Activated naive CD8-positive, alpha-beta T cell treated with anti-CD3 and anti-CD28 coated beads, Interleukin-2, amount 50 U/mL, for 24 hours (primary cell): ENCODE data around the gene CALM3.

Experiments used
- ATAC-seq: fragments of 150-1000 bp; cut with Tn5 transposase; one replicate; pipeline ENCODE4 v1.10.0; 2021
- DNase-seq: peaks from one replicate; pipeline ENCODE4 v3.0.0; 2021
- H3K27ac Mint-ChIP-seq: one replicate; pipeline ENCODE4 v1.8.0; 2021; ENCODE audit warnings: mild to moderate bottlenecking, mixed read lengths
- H3K27me3 Mint-ChIP-seq: one replicate; pipeline ENCODE4 v1.8.0; 2021; ENCODE audit warnings: mixed read lengths
- H3K36me3 Mint-ChIP-seq: one replicate; pipeline ENCODE4 v1.8.0; 2021; ENCODE audit warnings: low read depth, mixed read lengths
- H3K4me1 Mint-ChIP-seq: one replicate; pipeline ENCODE4 v1.8.0; 2021; ENCODE audit warnings: mixed read lengths
- H3K4me3 Mint-ChIP-seq: one replicate; pipeline ENCODE4 v1.8.0; 2021; ENCODE audit warnings: mild to moderate bottlenecking, moderate library complexity, mixed read lengths
- H3K9me3 Mint-ChIP-seq: one replicate; pipeline ENCODE4 v1.8.0; 2021; ENCODE audit warnings: mixed read lengths

Gene CALM3

DNA sequence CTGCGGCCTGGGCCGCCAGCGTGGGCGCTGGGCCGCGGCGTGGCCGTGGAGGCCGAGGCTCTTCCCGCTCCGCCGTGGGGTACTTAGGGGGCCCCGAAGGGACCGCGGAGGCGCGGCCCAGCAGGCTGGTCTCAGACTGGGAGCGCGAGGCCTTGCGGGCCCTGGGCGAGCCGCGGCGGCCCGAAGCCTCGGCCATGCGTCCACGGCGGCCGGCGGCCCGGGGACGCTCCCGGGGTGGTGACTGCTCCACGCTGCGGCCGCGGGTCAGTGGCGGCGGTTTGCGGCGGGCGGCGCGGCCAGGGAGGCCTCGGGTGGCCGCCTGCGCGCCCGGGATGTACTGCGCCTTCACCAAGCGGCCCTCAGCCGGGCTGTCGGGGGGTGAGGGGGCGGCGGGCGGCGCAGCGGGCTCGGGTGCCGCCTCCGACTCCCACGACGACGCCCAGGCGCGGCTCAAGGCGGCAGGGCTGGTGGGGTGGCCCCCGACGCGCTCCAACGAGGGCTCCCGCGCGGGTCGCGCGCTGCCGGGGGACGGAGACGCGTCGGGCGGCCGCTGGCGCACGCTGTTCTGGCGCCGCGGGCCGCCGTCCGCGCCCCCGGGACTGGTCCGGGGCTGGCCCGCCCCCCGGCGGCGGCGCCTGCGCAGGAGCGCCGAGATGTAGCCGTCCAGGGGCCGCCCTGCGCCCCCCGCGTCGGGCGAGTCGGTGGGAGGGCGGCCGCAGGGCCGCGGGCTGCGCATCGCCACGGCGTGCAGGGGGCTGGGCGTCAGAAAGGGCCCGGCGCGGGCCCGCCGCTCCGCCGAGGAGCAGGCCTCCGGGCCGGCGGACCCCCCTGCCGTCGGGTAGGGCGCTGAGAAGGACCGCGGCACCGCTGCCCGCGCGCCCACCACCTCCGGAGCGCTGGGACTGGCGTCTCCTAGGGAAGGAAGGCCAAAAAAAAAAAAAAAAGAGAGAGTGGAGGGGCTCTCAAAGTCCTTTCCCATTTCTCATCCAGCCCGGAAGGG, 48.1 kb downstream of the CALM3 start:
- no peak for DNase-seq
- Mint-ChIP-seq H3K4me1 (peaks cover 10% of the 10 kb centered on the region), H3K27me3 (peaks cover 51% of the 10 kb centered on the region), H3K36me3 (peaks cover 3% of the 10 kb centered on the region), H3K4me3 (no peak overlapping the region), H3K27ac (no peak overlapping the region), H3K9me3 (peaks cover 4% of the 10 kb centered on the region)
- no peak for ATAC-seq

DNA sequence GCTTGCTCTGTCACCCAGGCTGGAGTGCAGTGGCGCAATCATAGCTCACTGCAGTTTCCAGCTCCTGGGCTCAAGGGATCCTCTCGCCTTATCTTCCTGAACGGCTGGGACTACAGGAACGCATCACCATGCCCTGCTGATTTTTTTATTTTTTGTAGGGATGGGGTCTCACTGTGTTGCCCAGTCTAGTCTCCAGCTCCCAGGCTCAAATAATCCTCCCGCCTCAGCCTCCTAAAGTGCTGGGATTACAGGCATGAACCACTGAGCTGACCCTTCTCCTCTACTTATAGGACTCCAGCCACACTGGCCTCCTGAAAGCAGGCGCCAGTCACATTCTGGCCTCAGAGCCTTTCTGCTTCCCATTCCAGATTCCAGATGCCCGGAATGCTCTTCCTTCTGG, 49.3 kb downstream of the CALM3 start:
- Mint-ChIP-seq H3K27ac (no peak overlapping the region), H3K36me3 (peaks cover 3% of the 10 kb centered on the region), H3K4me1 (peaks cover 10% of the 10 kb centered on the region), H3K27me3 (peaks cover 52% of the 10 kb centered on the region), H3K4me3 (no peak overlapping the region), H3K9me3 (peaks cover 4% of the 10 kb centered on the region)
- ATAC-seq (no peak), DNase-seq (no peak)

DNA sequence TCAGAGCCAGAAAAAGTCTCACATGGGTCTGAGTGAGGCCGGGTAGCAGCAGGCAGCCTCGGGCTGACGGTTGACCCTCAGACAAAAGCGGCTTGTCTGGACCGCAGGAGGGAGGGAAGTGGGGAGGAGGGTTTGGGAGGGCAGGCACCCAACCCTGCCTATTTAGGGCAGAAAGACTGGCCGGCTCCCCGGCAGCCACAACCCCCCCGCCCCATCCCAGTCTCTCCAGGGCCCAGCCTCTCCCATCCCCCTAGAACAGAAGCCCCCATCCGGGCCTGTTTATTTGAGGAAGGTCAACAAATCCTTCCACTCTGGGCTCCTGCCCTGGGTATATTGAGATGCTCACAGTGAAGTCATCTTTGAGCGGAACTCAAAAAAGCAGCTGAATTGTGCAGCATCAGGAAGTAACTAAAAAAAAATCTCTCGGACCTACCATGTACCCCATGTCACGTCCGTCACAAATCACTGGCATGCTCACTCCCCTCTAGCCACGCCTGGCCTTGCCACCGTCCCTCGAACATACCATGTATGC, 53.6 kb downstream of the CALM3 start:
- no peak for DNase-seq
- no peak for ATAC-seq
- H3K4me3 Mint-ChIP-seq = no peak overlapping the region
- H3K27ac Mint-ChIP-seq = no peak overlapping the region
- H3K36me3 Mint-ChIP-seq = no peaks in the 10 kb centered on the region
- peaks cover 46% of the 10 kb centered on the region for H3K27me3 Mint-ChIP-seq
- H3K4me1 Mint-ChIP-seq = peaks cover 12% of the 10 kb centered on the region
- no peaks in the 10 kb centered on the region for H3K9me3 Mint-ChIP-seq

DNA sequence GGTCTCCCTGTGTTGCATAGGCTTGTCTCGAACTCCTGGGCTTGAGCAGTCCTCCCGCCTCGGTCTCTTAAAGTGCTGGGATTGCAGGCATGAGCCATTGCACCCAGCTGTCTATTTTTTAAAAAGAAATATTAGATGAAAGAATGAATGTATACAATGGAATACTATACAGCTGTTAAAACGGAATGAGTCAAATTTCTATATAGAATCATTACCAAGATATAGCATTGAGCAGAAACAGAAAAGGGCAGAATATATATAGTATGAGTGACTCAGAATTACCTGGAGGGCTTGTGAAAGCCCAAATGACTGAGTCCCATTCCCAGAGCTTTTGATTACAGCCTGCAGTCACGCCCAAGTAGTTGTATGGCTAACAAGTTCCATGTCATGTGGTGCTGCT, 55.4 kb downstream of the CALM3 start:
- peaks cover 35% of the 10 kb centered on the region for H3K27me3 Mint-ChIP-seq
- no peaks in the 10 kb centered on the region for H3K36me3 Mint-ChIP-seq
- H3K27ac Mint-ChIP-seq = peak overlapping the region; percentile 40
- no peak overlapping the region for H3K4me3 Mint-ChIP-seq
- DNase-seq = no peak
- H3K4me1 Mint-ChIP-seq = peaks cover 21% of the 10 kb centered on the region
- no peaks in the 10 kb centered on the region for H3K9me3 Mint-ChIP-seq
- ATAC-seq = peak; percentile 9

DNA sequence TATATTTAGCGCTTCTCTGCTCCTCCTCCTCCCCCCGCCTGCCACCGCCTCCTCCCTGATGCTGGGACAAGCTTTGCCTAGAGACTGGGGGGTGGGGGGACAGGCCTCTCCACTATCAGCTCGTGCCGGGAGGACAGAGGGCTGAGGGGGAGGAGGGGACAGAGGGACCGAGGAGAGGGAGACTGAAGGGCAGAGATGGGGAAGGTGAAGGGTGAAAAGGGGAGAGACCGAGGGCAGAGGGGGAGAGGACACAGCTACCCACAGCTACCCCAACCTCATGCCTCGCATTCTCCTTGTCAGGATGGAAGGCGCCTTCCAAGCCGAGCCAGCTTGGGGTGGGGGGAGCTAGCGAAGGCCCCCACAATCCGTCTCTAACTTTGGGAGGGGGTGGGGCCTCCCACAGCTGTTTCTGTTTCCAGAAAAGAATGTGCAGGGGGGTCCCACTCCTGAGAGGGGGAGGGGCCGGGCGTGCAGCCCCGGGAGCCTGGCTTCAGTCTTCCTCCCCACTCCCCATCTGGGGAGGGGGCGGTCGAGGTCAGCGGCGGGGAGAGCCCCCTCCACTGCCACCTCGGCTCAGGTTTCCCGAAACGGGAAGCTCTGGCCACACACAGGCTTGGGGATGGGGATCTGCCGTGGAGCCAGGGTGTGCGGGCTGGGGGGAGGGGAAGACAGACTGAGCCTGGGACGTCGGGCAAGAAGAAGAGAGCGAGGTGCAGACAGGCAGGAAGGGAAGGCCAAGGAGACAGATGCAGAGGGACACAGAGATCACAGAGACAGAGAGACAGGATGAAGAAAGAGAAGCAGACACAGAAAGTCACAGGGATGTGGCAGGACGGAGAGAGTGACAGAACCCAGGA, 58.2 kb downstream of the CALM3 start:
- H3K9me3 Mint-ChIP-seq = no peaks in the 10 kb centered on the region
- no peaks in the 10 kb centered on the region for H3K36me3 Mint-ChIP-seq
- no peak overlapping the region for H3K27ac Mint-ChIP-seq
- peaks cover 34% of the 10 kb centered on the region for H3K4me1 Mint-ChIP-seq
- peak overlapping the region; percentile 79 for H3K4me3 Mint-ChIP-seq
- DNase-seq (peak; percentile 29), ATAC-seq (no peak)
- peaks cover 23% of the 10 kb centered on the region for H3K27me3 Mint-ChIP-seq

DNA sequence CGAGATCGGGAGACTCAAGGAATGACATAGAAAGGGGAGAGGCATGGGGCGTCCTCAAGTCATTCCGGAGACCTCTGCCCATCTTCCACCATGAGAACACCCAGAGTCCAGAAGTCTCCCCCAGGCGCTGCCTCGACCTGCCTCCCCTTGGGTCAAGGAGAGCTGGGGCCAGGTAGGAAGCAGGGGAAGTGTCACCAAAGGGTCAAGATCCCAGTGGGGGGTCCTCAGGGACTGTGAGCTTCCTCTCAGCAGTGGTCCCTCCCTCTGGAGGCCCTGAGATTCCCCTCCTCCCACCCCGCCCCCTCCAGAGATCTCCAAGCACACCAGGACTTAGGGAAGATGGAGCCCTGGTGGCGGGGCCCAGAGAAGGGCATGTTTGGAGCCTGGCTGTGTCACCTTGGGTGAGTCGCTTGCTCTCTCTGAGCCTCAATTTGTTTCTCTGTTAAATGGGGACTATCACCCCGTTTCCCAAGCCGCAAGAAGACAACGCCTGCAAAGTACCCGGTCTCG, 58.9 kb downstream of the CALM3 start:
- Mint-ChIP-seq H3K27ac (no peak overlapping the region), H3K27me3 (peaks cover 20% of the 10 kb centered on the region), H3K4me3 (peak overlapping the region; percentile 79), H3K9me3 (no peaks in the 10 kb centered on the region), H3K36me3 (no peaks in the 10 kb centered on the region), H3K4me1 (peaks cover 34% of the 10 kb centered on the region)
- ATAC-seq (no peak), DNase-seq (no peak)
